DND-41 (cell line): ENCODE results near the gene GPR39.

Experiments used
- CTCF ChIP-seq: IDR thresholded peaks from 2 replicates; pipeline ENCODE4 v1.5.1; 2012; ENCODE audit warnings: borderline replicate concordance, low read length, moderate library complexity, mild to moderate bottlenecking; ENCODE audit not compliant: poor library complexity, severe bottlenecking; ENCODE audit errors: extremely low read depth
- EZH2 ChIP-seq: IDR thresholded peaks from 3 replicates; pipeline ENCODE4 v1.6.1; 2012; ENCODE audit warnings: borderline replicate concordance, low read depth, mild to moderate bottlenecking, moderate library complexity, low read length, inconsistent platforms; ENCODE audit not compliant: severe bottlenecking

DNA sequence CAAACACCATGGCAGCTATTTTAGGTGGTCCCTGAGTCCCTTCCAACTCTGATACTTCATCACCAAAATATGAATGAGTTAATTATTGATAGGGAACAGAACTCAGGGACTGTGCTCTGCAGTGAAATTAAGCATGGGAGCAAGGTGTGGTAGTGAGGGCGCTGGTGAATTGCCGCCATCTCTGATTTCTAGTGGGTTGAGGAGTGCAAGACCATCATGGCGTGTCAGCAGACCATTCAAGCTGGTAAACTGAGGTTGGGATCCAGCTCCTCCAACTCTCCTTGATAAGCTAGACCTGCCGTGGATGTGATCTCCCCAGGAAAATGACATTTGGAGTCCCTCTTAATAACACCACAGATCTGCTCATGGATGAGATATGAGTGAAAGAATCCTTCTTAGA is 183.0 kb downstream of the GPR39 start:
- TF ChIP-seq EZH2 = no peak
- TF ChIP-seq CTCF = no peak
